Hematopoietic multipotent progenitor cell treated with erythropoietin and hydrocortisone succinate and interleukin-3 and kit ligand, for 8 days (in vitro differentiated cells): Measurements from ENCODE around the gene DPP7.
"Not testable (repeated sequence)": the region's sequence is repeated elsewhere in the genome, so short reads cannot be mapped to it uniquely, and the experiment has no call there.

Source experiments
- DNase-seq: peaks from one replicate; pipeline ENCODE4 v3.0.0-alpha.2; 2015

Gene DPP7

GRCh38 chr9:137147091-137147792 lies 32.7 kb upstream of the DPP7 start:
- DNase-seq, result no peak

GRCh38 chr9:137146527-137146918 lies 32.0 kb upstream of the DPP7 start:
- DNase-seq, result no peak

- no peak for DNase-seq
Measured at GRCh38 chr9:137145731-137146526, 31.4 kb upstream of the DPP7 start.

GRCh38 chr9:137143459-137143858 lies 28.9 kb upstream of the DPP7 start:
- no peak for DNase-seq

GRCh38 chr9:137141976-137142936 lies 27.7 kb upstream of the DPP7 start:
- no peak for DNase-seq

GRCh38 chr9:137141050-137141810 lies 26.7 kb upstream of the DPP7 start:
- DNase-seq, result no peak

- no peak for DNase-seq
Measured at GRCh38 chr9:137140151-137141012, 25.8 kb upstream of the DPP7 start.

- DNase-seq, result no peak
Measured at GRCh38 chr9:137139468-137140150, 25.1 kb upstream of the DPP7 start.

- DNase-seq, result no peak
Measured at GRCh38 chr9:137138722-137139467, 24.4 kb upstream of the DPP7 start, which contains the start of gene GRIN1. GRIN1 (plus strand) TSS chr9:137139154; CDS start chr9:137139487, 333 bp downstream.

- DNase-seq, result no peak
Measured at GRCh38 chr9:137138058-137138721, 23.7 kb upstream of the DPP7 start.

GRCh38 chr9:137136881-137137607 lies 22.5 kb upstream of the DPP7 start:
- DNase-seq, result no peak

- DNase-seq, result no peak
Measured at GRCh38 chr9:137136261-137136880, 21.8 kb upstream of the DPP7 start.

- DNase-seq, result not testable (repeated sequence)
Measured at GRCh38 chr9:137135154-137135553, 20.6 kb upstream of the DPP7 start.

GRCh38 chr9:137134191-137134590 lies 19.7 kb upstream of the DPP7 start:
- no peak for DNase-seq

- DNase-seq, result no peak
Measured at GRCh38 chr9:137130176-137130755, 15.7 kb upstream of the DPP7 start.

GRCh38 chr9:137129456-137130175 lies 15.1 kb upstream of the DPP7 start:
- DNase-seq, result peak; percentile 94

- peak; percentile 50 for DNase-seq
Measured at GRCh38 chr9:137128862-137129455, 14.4 kb upstream of the DPP7 start.
